ENCODE results near the gene RHOT1. TPM values are rescaled to one million over a fixed set of nuclear protein-coding genes. Genes with fewer than 3 reads are reported as not detected.

Gene RHOT1
- 21.0 to 27.8 TPM (median 27.0 TPM) in 5 replicates for total RNA-seq (2022; extraction: Qiagen RNA extraction)

DNA sequence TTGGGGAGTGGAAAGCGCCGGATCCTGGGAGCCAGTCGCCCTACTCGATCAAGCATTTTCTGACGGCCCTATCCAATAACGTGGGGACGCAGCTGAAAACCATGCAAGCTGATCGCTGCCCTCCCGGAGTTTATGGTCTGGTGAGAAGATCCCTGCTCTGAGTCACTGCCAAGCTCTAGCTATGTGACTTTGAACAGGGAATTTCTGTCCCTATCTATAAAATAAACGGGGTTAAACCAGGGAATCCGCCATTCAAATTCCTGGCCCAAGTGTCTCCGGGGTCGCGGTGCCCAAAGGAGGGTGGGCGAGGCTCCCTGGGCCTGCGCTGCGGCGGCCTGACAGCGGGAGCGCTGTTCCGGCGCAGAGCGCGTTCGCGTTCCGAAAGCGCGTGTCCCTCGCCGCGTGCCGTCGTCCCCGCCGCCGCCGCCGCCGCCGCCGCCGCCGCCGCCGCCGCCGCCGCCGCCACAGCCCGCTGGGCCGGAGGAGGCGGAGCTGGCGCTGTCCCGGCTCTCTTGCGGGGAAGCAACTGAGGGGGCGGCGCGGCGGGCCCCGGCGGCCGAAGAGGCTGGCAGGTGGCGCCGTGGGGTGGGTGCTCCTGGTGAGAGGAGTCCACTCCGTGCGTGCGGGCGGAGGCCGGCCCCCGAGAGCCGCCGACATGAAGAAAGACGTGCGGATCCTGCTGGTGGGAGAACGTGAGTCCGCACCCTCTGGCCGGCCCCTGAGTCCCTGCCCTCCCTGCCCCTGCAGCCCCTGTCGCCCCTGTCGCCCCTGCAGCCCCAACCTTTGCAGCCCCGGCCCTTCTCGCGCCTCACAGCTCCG is at the start of gene RHOT1:
TSS of gene RHOT1 (plus strand) at position 465 of the 819 bp plus-strand sequence. CDS start at position 656, 191 bp downstream.

GRCh38 chr17:32265192-32265923 is 123.1 kb downstream of the RHOT1 start, which contains the start of gene RHBDL3:
Gene RHBDL3 (plus strand): TSS chr17:32265832. CDS start chr17:32266190, 358 bp downstream.

Other genes with a start within 250 kb of the RHOT1 start
- gene UTP6, start 240.8 kb upstream of the RHOT1 start, total RNA-seq (2022; extraction: Qiagen RNA extraction) = 56.8 to 90.3 TPM (median 80.4 TPM) in 5 replicates
- gene SUZ12, start 205.5 kb upstream of the RHOT1 start, total RNA-seq (2022; extraction: Qiagen RNA extraction) = 23.5 to 32.2 TPM (median 26.8 TPM) in 5 replicates
- 9.7 to 11.2 TPM (median 9.9 TPM) in 5 replicates for gene LRRC37B, start 135.1 kb upstream of the RHOT1 start, total RNA-seq (2022; extraction: Qiagen RNA extraction)
- 2.6 to 5.0 TPM (median 4.1 TPM) in 5 replicates for gene RHBDL3, start 123.3 kb downstream of the RHOT1 start, total RNA-seq (2022; extraction: Qiagen RNA extraction)
- 24.2 to 32.6 TPM (median 26.4 TPM) in 5 replicates for gene C17orf75, start 199.7 kb downstream of the RHOT1 start, total RNA-seq (2022; extraction: Qiagen RNA extraction)
- 207 to 239 TPM (median 222 TPM) in 5 replicates for gene ZNF207, start 207.7 kb downstream of the RHOT1 start, total RNA-seq (2022; extraction: Qiagen RNA extraction)